Measurements from ENCODE around the gene TSPAN3.

The TSPAN3 gene

DNA sequence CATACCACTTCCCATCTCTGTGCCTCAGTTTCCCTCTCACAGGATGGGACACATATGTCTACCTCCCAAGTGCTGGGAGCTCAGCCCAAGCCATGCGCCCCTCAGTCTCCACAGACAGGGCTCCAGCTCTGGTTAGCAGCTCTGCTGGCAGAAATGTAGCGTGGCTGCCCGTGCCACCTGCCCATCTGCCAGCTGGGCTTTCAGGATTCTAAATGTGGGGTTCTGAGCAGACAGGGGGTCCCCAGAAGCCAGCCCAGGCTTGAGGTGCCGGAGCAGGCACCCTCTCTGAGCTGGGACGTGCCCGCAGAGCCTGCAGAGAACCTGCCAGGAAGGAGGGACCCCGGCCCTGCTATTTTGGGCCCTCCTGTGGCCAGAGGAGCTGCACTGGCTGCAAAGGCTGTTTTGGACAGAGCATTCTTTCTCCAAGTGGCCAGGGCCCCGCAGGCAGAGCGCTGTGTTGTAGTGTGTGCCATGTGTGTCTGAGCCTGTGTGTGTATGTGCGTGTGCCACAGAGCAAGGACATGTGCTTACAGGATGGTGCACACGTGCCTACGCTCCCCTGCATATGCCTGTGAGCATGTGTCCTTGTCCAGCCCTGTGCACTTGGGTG is 44.3 kb downstream of the TSPAN3 start:
- H3K4me3 ChIP-seq (ENCODE audit: low read depth, low read length): no peak overlapping the region

DNA sequence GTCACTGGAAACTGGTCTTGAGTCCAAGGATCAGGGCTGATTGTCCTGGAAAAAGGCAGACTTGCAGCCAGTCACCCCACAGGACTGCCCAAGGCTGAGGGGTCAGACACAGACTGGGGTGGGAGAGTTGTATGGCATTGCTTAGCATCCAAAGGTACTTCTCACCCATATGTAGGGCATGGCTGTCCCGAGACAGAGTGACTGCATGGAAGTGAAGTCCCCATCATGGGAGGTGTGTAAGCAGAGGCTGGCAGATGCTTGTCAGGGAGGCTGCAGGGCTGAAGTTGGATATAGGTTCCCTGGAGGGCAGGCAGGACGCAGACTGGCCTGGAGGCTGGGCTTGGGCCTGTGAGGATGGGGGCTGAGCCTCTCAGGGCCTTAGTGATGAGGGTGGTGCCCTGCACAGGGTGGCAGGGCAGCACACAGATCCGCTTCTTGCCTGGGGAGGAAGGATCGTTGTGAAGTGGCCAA is 44.9 kb downstream of the TSPAN3 start:
- H3K4me3 ChIP-seq (ENCODE audit: low read depth, low read length): no peak overlapping the region
- no peak for DNase-seq (ENCODE audit: low read depth)

More for the DNA sequence above, 44.3 kb downstream of the TSPAN3 start:
- DNase-seq (ENCODE audit: low read depth): no peak

DNA sequence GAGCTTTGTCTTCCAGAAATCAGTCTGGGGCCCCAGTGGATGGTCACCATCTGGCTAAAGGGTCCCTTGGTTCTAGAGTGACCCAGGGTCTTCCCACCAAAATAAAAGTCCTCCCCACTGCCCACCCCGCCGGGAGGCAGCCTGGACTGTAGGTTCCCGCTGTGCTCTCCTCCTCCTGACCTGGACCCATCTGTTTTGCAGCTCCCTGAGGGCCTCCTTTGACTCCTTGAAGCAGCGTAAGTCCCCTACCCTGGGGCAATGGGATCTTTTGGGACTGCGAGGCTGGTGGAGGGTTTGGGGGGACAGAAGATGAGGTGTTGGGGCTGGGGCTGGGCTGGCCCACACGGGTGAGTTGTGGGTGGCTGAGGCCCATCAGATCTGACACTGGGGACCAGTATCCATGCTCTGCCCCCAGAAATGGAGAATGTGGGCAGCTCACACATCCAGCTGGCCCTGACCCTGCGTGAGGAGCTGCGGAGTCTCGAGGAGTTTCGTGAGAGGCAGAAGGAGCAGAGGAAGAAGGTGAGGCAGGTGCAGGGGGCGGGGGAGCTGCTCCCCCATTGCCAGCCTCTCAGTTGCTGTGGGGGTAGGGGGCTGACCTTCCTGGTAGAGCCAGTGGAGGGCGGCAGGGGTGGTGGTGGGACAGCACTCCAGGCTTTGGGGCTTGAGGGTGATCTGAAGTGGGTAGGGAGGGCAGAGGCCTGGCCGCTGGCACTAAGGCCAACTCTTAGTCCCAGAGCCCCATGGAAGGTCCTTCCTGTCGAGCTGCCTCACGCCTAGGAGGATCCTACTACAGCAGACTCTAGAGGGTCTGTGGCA is 45.6 kb downstream of the TSPAN3 start:
- H3K4me3 ChIP-seq (ENCODE audit: low read depth, low read length): no peak overlapping the region
- no peak for DNase-seq (ENCODE audit: low read depth)

DNA sequence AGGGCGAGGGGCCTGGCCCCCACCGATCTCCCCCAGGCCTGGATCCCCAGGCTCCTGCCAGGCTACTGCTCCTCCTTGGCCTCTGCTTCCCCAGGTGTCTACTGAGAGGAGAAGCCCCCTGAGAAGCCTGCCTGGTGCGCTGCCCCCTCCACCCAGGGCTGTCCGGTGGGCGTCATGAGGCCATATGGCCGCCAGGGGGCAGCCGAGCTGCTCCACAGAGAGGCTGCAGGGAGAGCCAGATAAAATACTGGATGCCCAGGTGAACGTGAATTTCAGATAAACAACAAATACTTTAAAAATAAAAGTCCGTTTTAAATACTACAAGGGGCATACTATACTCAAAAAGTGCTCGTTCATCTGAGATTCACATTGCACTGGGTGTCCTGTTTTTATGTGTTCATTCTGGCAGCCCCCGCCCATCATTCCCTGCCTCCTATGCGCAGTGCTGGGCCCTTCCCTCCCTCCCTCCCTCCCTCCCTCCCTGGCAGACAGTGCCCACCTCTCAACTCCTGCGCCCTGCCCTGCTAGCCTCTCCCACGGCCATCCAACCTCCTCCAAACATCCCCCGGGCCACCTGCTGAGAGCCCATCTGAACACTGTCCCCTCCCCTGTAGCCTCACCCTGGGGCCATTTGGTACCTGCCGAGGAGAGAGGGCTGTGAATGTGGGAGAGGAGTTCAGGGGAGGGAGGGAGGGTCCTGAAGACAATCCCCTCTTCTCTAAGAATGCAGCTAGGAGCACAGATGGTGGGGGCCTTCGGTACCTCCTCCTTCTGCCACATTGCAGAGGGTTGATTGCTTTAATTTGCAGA is 46.4 kb downstream of the TSPAN3 start:
- H3K4me3 ChIP-seq (ENCODE audit: low read depth, low read length): no peak overlapping the region
- DNase-seq (ENCODE audit: low read depth): no peak

DNA sequence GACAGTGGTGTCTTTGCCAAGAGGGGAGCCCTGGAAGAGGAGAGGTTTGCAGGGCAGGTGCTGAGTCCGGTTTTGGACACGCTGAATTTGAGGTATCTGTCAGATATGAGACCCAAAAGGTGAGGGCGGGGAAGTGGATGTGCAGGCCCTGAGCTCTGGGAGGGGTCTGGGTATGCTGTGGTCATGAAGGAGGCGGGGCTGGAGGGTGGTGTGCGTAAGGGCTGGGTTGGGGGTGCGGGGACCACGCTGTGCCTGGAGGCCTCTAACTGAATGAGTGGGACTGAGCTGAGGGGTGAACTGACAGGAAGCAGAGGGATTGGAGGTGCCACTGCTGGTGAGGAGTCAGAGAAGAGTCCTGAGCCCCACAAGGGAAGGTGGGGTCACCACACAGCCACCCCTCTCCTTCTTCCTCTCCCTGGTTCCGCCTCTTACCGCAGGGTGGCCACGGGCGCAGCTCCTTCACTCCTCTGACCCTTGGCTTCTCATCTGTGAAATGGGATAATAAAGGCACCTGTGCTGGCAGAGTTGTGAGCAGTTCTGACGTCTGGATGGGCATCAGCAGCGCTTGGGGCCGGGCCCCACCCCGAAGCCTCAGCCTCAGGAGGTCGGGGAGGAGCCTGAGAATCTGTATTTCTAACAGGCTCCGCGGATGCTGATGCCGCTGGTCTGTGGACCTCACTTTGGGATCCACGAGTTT is 47.2 kb downstream of the TSPAN3 start:
- no peak for DNase-seq (ENCODE audit: low read depth)
- no peak overlapping the region for H3K4me3 ChIP-seq (ENCODE audit: low read depth, low read length)

DNA sequence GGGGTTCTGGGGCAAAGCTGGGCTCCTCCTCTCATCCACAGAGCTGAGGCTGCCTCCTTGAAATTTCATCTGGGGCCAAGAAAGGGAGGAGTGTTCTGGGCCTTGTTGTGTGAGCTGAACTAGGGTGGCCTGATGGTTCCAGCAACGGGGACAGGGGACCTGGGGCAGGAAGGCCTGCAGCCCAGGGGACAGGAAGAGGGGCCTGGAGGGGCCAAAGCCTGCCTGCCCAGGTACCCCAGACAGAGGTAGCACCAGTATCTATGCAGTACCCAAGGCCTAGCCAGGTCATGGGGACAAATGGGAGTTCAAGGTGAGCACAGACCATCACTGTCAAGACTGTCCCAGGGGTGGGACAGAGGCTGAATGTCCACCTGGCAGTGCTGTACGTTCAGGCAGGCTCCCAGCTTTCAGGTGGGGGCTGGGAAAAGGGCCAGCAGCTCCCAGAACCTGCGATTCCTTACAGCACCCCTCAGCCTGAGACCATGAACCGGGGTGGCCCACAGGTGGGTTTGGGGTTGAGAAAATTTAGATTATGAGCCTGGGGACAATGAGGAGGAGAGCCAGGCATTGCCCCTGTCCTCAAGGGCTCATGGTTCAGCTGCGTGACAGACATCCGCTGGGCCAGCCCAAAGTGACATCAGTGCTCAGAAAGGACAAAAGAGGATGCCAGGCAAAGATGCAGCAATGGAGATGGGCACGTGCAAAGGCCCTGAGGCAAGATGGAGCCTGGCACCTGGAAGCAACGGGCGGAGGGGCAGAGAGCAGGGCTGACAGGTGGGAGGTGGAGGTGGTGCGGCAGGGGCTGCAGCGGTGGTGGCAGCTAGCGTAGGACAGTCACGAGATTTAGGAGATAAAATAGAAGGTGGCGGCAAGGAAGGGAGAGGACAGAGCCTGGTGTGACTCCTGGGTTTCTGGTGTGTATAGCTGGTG is 48.0 kb downstream of the TSPAN3 start:
- DNase-seq (ENCODE audit: low read depth): no peak
- H3K4me3 ChIP-seq (ENCODE audit: low read depth, low read length): no peak overlapping the region

DNA sequence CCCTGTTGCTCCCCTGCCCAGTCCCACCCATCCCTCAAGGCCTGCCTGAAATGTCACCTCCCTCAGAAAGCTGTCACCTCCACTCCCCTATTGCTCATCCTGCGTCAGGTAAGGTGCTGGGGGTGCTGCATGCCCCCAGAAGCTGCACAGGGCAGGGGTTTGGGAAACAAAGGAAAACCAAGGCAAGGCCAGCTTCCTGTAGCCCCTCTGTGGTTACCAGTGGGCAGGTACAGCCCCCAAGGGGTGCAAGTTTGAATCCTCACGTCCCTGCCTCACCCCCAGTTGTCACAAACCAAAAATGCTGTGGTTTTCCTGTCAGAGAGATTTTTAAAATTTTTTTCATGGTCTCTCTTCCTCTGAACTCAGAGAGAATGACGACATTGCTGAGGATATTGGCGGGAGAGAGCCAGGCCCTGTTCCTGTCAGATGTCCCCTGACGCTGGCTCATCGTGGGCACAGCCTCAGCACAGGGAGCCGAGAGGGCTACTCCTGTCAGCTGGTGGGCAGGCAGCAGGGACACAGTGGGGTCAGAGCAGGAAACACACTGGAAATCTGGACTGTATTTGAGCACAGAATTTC is 49.0 kb downstream of the TSPAN3 start:
- H3K4me3 ChIP-seq (ENCODE audit: low read depth, low read length): no peak overlapping the region
- DNase-seq (ENCODE audit: low read depth): peak; percentile 11

DNA sequence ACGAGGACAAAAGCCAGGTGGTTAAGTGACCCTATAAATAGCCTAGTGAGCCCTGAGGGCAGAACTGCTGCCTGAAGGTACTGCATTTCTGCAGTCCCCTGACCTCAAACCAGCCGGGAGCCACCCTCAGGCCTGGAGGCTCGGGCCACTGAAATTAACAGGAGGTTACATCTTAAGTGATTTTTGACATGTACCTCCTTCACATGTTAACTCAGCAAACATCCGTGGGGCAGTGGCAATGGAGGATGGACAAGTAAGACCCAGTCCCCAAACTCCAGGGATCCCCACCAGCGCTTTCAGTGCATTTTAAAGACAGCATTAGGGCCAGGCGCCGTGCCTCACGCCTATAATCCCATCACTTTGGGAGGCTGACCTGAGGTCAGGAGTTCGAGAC is 49.8 kb downstream of the TSPAN3 start:
- no peak overlapping the region for H3K4me3 ChIP-seq (ENCODE audit: low read depth, low read length)
- DNase-seq (ENCODE audit: low read depth): no peak

DNA sequence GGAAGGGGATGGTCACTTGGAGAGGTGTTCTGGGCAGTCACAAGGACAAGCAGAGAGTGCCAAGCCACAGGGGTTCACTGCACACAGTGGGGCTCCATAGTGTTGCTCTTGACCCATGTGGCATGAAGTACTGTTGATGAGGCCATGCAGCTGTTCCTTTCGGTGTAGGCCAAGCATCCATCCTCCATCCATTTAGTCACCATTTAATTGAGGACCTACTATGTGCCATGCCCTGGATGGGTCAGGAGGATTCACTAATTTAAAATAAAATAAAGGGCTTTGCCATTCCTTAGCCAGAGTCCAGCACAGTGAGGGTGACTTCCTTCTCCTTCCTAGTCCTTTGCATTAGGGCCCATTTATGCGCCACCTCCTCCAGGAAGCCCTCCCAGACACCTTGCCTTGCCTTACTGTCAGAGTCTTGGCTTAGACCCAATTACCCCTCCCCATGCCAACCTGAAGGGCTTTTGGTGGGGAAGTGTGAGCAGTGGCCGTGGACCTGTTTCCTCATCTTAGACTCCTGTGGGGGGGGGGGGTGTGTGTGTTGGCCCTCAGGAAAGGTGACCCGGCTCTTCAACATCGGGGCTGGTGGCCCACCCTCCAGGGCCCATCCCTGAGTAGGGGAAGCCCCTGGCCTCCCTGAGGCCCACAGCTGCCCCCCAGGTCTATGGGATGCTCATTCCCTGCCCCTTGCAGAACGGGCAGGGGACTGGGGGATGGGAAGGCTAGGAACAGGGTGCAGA is 50.4 kb downstream of the TSPAN3 start:
- no peak overlapping the region for H3K4me3 ChIP-seq (ENCODE audit: low read depth, low read length)
- no peak for DNase-seq (ENCODE audit: low read depth)

DNA sequence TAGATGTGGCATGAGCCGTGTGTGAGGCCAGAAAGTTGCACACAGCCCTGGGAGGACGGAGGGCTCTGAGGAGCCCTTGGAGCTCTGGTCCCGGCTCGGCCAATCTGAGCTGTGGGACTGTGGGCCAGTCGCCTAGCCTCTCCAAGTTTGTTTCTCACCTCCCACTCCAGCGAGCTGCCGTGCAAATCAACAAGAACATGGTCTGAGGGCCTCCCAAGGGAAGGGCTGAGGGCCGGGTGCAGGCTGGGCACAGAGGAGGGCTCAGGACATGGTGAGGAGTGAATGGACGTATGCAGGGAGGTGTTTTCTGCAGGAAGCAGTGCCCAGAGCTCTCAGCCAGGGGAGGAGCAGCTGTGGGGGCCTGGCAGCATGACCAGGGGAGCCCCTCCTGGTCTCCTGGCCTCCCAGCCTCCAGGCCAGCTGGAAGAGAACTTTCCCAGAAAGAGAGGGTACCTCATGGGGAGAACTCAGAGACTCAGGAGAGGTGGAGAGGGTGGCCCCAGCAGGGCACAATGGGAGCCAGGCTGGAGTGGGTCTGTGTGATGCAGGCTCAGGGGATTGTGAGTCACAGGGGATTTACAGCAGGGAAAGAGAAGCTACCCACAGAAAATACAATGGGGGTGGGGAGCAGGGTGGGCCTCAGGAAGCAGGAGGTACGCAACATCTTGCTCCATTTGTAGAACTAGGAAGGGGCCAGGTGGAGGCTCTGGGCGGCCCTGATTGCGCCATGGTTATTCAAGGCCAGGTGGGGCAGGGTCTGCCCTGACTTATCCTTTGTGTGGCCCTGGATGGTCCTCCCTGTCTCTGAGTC is 51.2 kb downstream of the TSPAN3 start:
- no peak for DNase-seq (ENCODE audit: low read depth)
- H3K4me3 ChIP-seq (ENCODE audit: low read depth, low read length): no peak overlapping the region

DNA sequence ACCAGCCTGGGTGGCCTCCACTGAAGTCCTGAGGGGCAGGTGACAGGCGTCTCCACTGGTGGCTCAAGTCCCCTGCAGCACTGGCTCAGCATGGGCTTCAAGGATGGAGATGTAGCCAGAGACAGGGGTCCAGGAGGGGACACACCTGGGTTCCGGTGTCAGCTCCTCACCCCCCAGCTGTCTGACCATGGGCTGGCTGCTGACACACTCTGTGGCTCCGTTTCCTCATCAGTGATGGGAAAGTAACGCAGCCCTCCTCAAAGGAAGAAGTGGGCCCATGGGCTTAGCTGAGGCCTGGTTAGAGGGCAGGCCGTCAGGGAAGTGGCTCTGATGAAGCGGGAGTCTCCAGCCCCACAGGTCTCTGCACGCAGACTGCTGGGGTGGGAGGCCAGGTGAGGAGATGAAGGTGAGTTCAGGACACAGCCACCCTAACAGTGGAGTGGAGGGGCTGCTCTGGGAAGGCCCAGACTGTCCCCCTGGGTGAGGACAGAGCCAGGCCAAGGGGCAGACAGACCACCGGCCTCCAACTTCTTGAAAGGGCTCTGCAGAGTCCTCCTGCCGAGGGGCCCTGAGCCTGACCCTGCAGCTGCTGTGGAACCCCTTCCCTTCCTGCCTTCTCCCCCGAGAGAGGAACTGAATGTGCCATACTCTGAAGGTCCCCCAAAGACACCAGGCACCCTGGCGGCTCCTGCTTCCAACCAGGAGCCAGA is 52.0 kb downstream of the TSPAN3 start:
- DNase-seq (ENCODE audit: low read depth): no peak
- no peak overlapping the region for H3K4me3 ChIP-seq (ENCODE audit: low read depth, low read length)

DNA sequence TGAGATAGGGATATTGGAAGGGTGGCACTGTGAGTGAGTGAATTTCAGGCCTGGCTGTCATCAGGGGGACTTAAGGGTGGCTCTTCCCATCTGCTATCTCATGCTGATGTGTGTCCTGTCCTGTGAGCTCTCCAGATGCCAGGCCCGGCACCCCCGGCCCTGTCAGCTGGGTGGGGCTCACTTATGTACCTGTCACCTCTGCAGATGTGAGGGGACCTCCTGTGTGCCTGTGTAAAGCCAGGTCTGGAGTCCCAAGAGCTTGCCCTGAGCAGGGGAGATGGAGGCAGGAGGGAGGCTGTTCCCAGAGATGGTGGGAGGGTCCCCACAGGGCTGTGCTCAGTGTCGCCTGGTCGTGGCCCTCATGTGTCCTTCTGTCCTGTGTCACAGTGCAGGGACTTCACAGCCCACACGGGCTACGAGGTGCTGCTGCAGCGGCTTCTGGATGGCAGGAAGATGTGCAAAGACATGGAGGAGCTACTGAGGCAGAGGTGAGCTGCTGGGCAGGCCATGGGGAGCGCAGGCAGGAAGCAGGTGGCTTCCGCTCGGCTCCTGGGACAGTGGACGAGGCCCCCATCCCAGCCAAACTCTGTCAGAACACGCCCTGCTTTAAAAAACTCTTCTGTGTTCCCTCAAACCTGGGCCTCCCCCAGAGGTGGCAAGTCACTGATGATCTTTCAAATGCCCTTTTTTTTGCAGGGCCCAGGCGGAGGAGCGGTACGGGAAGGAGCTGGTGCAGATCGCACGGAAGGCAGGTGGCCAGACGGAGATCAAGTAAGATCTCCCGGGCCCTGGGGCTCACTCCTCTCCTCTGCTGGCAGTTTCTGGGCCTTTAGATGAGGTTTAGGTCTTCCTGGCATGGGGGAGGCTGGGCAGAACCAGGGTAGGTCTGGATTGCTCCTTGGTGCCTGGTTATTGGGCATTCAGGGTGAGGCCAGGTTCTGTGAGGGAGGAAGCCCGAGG is 52.9 kb downstream of the TSPAN3 start:
- no peak for DNase-seq (ENCODE audit: low read depth)
- no peak overlapping the region for H3K4me3 ChIP-seq (ENCODE audit: low read depth, low read length)

DNA sequence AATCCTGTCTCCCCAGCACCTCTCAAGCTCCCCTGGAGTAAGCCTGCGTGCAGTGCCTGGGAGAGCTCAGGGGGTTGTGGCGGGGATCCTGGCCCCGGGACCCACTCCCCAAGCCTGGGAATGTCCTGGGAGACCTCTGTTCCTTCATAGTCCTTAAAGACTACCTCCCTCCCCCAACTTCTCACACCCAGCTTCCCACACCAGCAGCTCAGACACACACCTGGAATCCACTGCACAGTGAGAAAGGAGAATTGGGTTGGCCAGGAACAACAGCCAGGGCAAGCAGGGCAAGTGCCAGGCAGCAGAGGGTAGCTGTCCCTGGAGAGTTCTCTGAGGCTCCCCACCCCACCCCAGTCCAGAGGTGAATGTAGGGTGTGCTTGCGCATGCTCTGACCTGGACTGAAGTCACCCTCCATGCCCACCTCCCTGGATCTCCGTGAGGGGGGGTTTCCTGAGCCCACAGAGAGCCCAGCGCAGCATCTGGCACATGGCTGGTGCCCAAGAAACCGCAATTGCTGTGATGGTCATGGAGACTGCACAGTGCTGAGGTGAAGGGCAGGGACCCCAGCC is 53.7 kb downstream of the TSPAN3 start:
- no peak overlapping the region for H3K4me3 ChIP-seq (ENCODE audit: low read depth, low read length)
- no peak for DNase-seq (ENCODE audit: low read depth)

DNA sequence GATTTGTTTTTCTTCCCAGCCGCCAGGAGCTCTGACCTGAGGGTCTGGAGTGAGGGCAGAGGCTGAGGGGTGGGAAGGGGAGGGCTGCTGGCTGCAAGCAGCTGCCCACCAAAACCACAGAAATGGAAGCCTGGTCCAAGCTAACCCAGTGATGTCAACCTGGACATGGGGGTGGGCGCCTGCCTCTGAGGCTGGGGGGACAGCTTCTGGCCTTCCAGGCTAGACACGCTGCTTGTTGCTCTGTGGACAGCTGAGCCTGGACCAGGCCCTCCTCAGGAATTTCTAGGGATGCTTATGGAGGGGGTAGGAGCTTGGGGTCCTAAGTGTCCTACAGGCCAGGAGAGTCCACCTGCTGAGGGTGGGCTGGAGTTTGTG is 54.6 kb downstream of the TSPAN3 start:
- no peak for DNase-seq (ENCODE audit: low read depth)
- H3K4me3 ChIP-seq (ENCODE audit: low read depth, low read length): no peak overlapping the region
